ENCODE results near the gene IL2RA. TPM values are rescaled to one million over a fixed set of nuclear protein-coding genes. Genes with fewer than 3 reads are reported as not detected.

Gene IL2RA
- total RNA-seq, 1 experiment from 2014 or later = not detected

GRCh38 chr10:6100370-6100769 lies 38.2 kb upstream of the IL2RA start:
- H3K9me3 ChIP-seq (ENCODE audit: low read length) = no peaks in the 10 kb centered on the region
- H3F3A ChIP-seq (ENCODE audit: low read length, unreplicated experiment) = no peaks in the 10 kb centered on the region
- no peak overlapping the region for H3K9ac ChIP-seq (ENCODE audit: low read length)
- no peak overlapping the region for H3K27ac ChIP-seq (ENCODE audit: low read length)
- no peaks in the 10 kb centered on the region for H3K27me3 ChIP-seq (ENCODE audit: low read length)
- ChIA-PET CTCF (interaction anchor here (0.6 kb wide), 1 partner anchor 183 kb away, joined by 3 read pairs; no protein-coding TSS in a partner anchor), POLR2A (ENCODE audit: unreplicated experiment) (no interaction called here)
- no peaks in the 10 kb centered on the region; the same call in 1 of the 2 replicates for H4K20me1 ChIP-seq (ENCODE audit: low read length)
- H3K4me2 ChIP-seq (ENCODE audit: low read length) = no peak overlapping the region
- DNase-seq (no peak), ATAC-seq (no peak)
- peaks cover 26% of the 10 kb centered on the region for H3K79me2 ChIP-seq (ENCODE audit: low read length)
- H3K36me3 ChIP-seq (ENCODE audit: low read depth, low read length) = no peaks in the 10 kb centered on the region; the same call in 1 of the 2 replicates
- H2AFZ ChIP-seq (ENCODE audit: low read length) = no peak overlapping the region
- no peak overlapping the region for H3K4me3 ChIP-seq (ENCODE audit: low read length)
- no peaks in the 10 kb centered on the region for H3K9me2 ChIP-seq (replicated peaks; ENCODE audit: low read length)
- intact Hi-C loops (cut with micrococcal nuclease) = no loop called here
- TF ChIP-seq CTCF (conservative IDR thresholded peaks at IDR 0.05; ENCODE audit: low read depth, low read length) (no peak), EZH2phosphoT487 (IDR thresholded peaks at IDR 0.05; ENCODE audit: borderline replicate concordance, low read length) (no peak), EZH2 (IDR thresholded peaks at IDR 0.05; ENCODE audit: low read length, unreplicated experiment) (no peak)
- BruUV-seq (replicated peaks) = no TSS peak
- no peaks in the 10 kb centered on the region for H3K4me1 ChIP-seq (ENCODE audit: insufficient read depth, low read length)

GRCh38 chr10:6098156-6098555 lies 36.0 kb upstream of the IL2RA start:
- H4K20me1 ChIP-seq (ENCODE audit: low read length) = no peaks in the 10 kb centered on the region; the same call in 1 of the 2 replicates
- DNase-seq = no peak

More at GRCh38 chr10:6098156-6098555, 36.0 kb upstream of the IL2RA start:
- no peak overlapping the region for H3K9ac ChIP-seq (ENCODE audit: low read length)
- H3K27me3 ChIP-seq (ENCODE audit: low read length) = no peaks in the 10 kb centered on the region
- H3F3A ChIP-seq (ENCODE audit: low read length, unreplicated experiment) = no peaks in the 10 kb centered on the region
- CTCF ChIA-PET = no interaction called here
- H2AFZ ChIP-seq (ENCODE audit: low read length) = no peak overlapping the region
- no peak overlapping the region for H3K27ac ChIP-seq (ENCODE audit: low read length)
- intact Hi-C loops (cut with micrococcal nuclease) = no loop called here
- POLR2A ChIA-PET (ENCODE audit: unreplicated experiment) = no interaction called here
- no peak overlapping the region for H3K4me2 ChIP-seq (ENCODE audit: low read length)
- no peak for ATAC-seq
- no TSS peak for BruUV-seq (replicated peaks)
- H3K79me2 ChIP-seq (ENCODE audit: low read length) = peaks cover 49% of the 10 kb centered on the region
- no peaks in the 10 kb centered on the region; the same call in 1 of the 2 replicates for H3K36me3 ChIP-seq (ENCODE audit: low read depth, low read length)
- no peaks in the 10 kb centered on the region for H3K9me3 ChIP-seq (ENCODE audit: low read length)
- H3K9me2 ChIP-seq (replicated peaks; ENCODE audit: low read length) = no peaks in the 10 kb centered on the region
- no peak overlapping the region for H3K4me3 ChIP-seq (ENCODE audit: low read length)
- no peak for TF ChIP-seq EZH2phosphoT487 (IDR thresholded peaks at IDR 0.05; ENCODE audit: borderline replicate concordance, low read length)
- no peak for TF ChIP-seq EZH2 (IDR thresholded peaks at IDR 0.05; ENCODE audit: low read length, unreplicated experiment)
- no peak for TF ChIP-seq CTCF (conservative IDR thresholded peaks at IDR 0.05; ENCODE audit: low read depth, low read length)
- H3K4me1 ChIP-seq (ENCODE audit: insufficient read depth, low read length) = no peaks in the 10 kb centered on the region

Measured in PC-3 (cell line).